ENCODE data around the gene PPP1R37.

- TF ChIP-seq CTCF (IDR thresholded peaks at IDR 0.05; ENCODE audit: low read depth, low read length, poor library complexity, severe bottlenecking) (no peak), EZH2phosphoT487 (IDR thresholded peaks at IDR 0.05; ENCODE audit: borderline replicate concordance, low read length) (no peak)
These were observed 1.7 kb downstream of the PPP1R37 start for GRCh38 chr19:45094707-45095106.
